HK-2 (cell line): Measurements from ENCODE around the gene RUVBL1.
A peak's percentile ranks its signal among the peaks of the same experiment; 100 is the strongest.

Experiments
- DNase-seq: peaks from one replicate; pipeline ENCODE4 v3.0.0-alpha.2; 2018; ENCODE audit not compliant: unreplicated experiment

RUVBL1 gene

GRCh38 chr3:128083396-128083795, 40.2 kb downstream of the RUVBL1 start:
- DNase-seq = no peak

GRCh38 chr3:128082546-128082945, 41.1 kb downstream of the RUVBL1 start:
- DNase-seq = no peak

- DNase-seq = peak; percentile 70
Observed at GRCh38 chr3:128081846-128082245, 41.8 kb downstream of the RUVBL1 start.

- no peak for DNase-seq
Observed at GRCh38 chr3:128081226-128081625, 42.4 kb downstream of the RUVBL1 start.

GRCh38 chr3:128080323-128081080, 43.1 kb downstream of the RUVBL1 start:
- peak; percentile 63 for DNase-seq

GRCh38 chr3:128079823-128080222, 43.8 kb downstream of the RUVBL1 start:
- no peak for DNase-seq

- no peak for DNase-seq
Observed at GRCh38 chr3:128078875-128079274, 44.7 kb downstream of the RUVBL1 start.

- no peak for DNase-seq
Observed at GRCh38 chr3:128078322-128078721, 45.3 kb downstream of the RUVBL1 start.

GRCh38 chr3:128077665-128078064, 45.9 kb downstream of the RUVBL1 start:
- no peak for DNase-seq

- DNase-seq = no peak
Observed at GRCh38 chr3:128077202-128077624, 46.4 kb downstream of the RUVBL1 start.

GRCh38 chr3:128076483-128077201, 47.0 kb downstream of the RUVBL1 start:
- no peak for DNase-seq

- DNase-seq = peak; percentile 91
Observed at GRCh38 chr3:128075522-128076482, 47.8 kb downstream of the RUVBL1 start.

- no peak for DNase-seq
Observed at GRCh38 chr3:128074851-128075521, 48.6 kb downstream of the RUVBL1 start.

- no peak for DNase-seq
Observed at GRCh38 chr3:128073807-128074206, 49.8 kb downstream of the RUVBL1 start.

- no peak for DNase-seq
Observed at GRCh38 chr3:128073185-128073725, 50.4 kb downstream of the RUVBL1 start.

GRCh38 chr3:128072454-128073184, 51.0 kb downstream of the RUVBL1 start:
- DNase-seq = no peak

- DNase-seq = no peak
Observed at GRCh38 chr3:128071771-128072453, 51.7 kb downstream of the RUVBL1 start.

GRCh38 chr3:128070898-128071591, 52.6 kb downstream of the RUVBL1 start:
- DNase-seq = no peak

- no peak for DNase-seq
Observed at GRCh38 chr3:128069271-128069670, 54.3 kb downstream of the RUVBL1 start.
